CD4-positive, alpha-beta T cell (primary cell): ENCODE data around the gene HDAC4. TPM values are rescaled to one million over a fixed set of nuclear protein-coding genes. Genes with fewer than 3 reads are reported as not detected.

Experiments
- ATAC-seq: fragments of 200-7000 bp; cut with Tn5 transposase; one replicate; pipeline ENCODE4 v1.10.0; 2022; ENCODE audit warnings: mild to moderate bottlenecking; ENCODE audit not compliant: poor library complexity
- CTCF ChIA-PET: fragments of 350-600 bp; sonication (Branson Sonifier 250); formaldehyde crosslinking; loops from one replicate; lab custom pipeline; 2021; ENCODE audit warnings: antibody characterized with exemption, inconsistent platforms; lab: Charles Lee
- POLR2A ChIA-PET: fragments of 350-600 bp; sonication (Branson Sonifier 250); formaldehyde crosslinking; loops from one replicate; lab custom pipeline; 2021; ENCODE audit warnings: antibody characterized with exemption, inconsistent platforms; lab: Charles Lee
- DNase-seq, 14 experiments: peaks; one replicate each; pipeline ENCODE4 v3.0.0-alpha.2; 2013 to 2020; ENCODE audit warnings: mixed read lengths in 2 of 14
- H3K27ac ChIP-seq, 2 donors: one replicate each; pipeline versions ENCODE4 v1.5.1 to v1.7.0; 2013; ENCODE audit warnings: low read length in 2 of 2, low read depth in 1 of 2, mild to moderate bottlenecking in 1 of 2
- H3K27me3 ChIP-seq, 2 experiments: 1 replicate in 1 of 2; 2 replicates in 1 of 2; pipeline versions ENCODE4 v1.6.1 to v1.7.0; 2013; ENCODE audit warnings: low read length in 2 of 2, control low read depth in 1 of 2, mild to moderate bottlenecking in 1 of 2, moderate library complexity in 1 of 2; ENCODE audit not compliant: insufficient read depth in 2 of 2, control insufficient read depth in 1 of 2
- H3K36me3 ChIP-seq: one replicate; pipeline ENCODE4 v1.6.1; 2013; ENCODE audit warnings: low read length, control low read depth; ENCODE audit not compliant: insufficient read depth
- H3K4me1 ChIP-seq: one replicate; pipeline ENCODE4 v1.6.1; 2013; ENCODE audit warnings: low read length, control low read depth; ENCODE audit not compliant: insufficient read depth
- H3K4me3 ChIP-seq: one replicate; pipeline ENCODE4 v1.5.1; 2013; ENCODE audit warnings: mild to moderate bottlenecking, low read length, moderate library complexity
- H3K9me3 ChIP-seq, 2 experiments: 1 replicate in 1 of 2; 2 replicates in 1 of 2; pipeline versions ENCODE4 v1.6.1 to v1.7.0; 2013; ENCODE audit warnings: low read length in 2 of 2, mild to moderate bottlenecking in 2 of 2, control low read depth in 1 of 2, moderate library complexity in 1 of 2; ENCODE audit not compliant: control insufficient read depth in 1 of 2, insufficient read depth in 1 of 2
- H3K27ac Mint-ChIP-seq: one replicate; pipeline ENCODE4 v1.8.0; 2020; ENCODE audit warnings: mixed read lengths
- H3K27me3 Mint-ChIP-seq: one replicate; pipeline ENCODE4 v1.8.0; 2021; ENCODE audit warnings: mixed read lengths
- H3K36me3 Mint-ChIP-seq: one replicate; pipeline ENCODE4 v1.8.0; 2021; ENCODE audit warnings: low read depth, mixed read lengths
- H3K4me1 Mint-ChIP-seq: one replicate; pipeline ENCODE4 v1.8.0; 2021; ENCODE audit warnings: low read depth, mixed read lengths
- H3K4me3 Mint-ChIP-seq: one replicate; pipeline ENCODE4 v1.8.0; 2020; ENCODE audit warnings: mild to moderate bottlenecking, mixed read lengths
- H3K9me3 Mint-ChIP-seq: one replicate; pipeline ENCODE4 v1.8.0; 2020; ENCODE audit warnings: mixed read lengths
- intact Hi-C, 2 experiments: fragments of 100-400 bp; cut with DNase I in 1 of 2; cut with micrococcal nuclease in 1 of 2; formaldehyde crosslinking; loops; one replicate each; pipeline versions ENCODE4 v1.15.1 to v1.9.0; 2023 to 2025; cut with DNase I, micrococcal nuclease
- total RNA-seq, 174 experiments: library from RNA in 2 of 174; stranded (reverse) in 2 of 174; gene quantifications; one replicate each; pipeline ENCODE4 v1.2.3 and lab custom pipeline; 2021 to 2026
- TF ChIP-seq, protein P1 (sequence below): fragments of 200-600 bp; IDR thresholded peaks from one replicate; pipeline ENCODE4 v1.8.0; 2022; ENCODE audit warnings: antibody characterized with exemption, mild to moderate bottlenecking

HDAC4 gene
- total RNA-seq, 2 experiments from 2014 or later = 45.3 to 49.2 TPM

DNA sequence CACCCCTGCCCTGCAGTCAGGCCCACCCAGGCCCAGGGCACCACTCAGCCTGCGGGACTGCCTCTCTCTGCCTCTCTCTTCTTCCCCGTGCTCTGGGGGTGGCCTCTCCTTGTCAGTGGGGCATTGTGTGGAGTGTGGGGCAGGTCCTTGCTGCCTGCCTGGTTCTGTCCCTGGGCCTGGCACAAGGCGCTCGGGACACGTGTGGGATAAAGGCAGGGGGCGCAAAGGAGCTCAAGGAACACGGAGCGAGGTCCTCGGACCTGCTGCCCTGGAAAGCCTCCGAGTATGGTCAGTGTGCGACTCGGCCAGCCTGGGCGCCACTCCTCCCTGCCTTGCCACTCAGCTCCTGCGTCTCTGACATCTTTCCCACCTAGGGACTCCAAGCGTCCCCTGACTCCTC is 262.2 kb downstream of the HDAC4 start:
- H3K4me3 Mint-ChIP-seq = no peak overlapping the region
- H3K27ac Mint-ChIP-seq = no peak overlapping the region
- H3K4me1 Mint-ChIP-seq = no peaks in the 10 kb centered on the region

DNA sequence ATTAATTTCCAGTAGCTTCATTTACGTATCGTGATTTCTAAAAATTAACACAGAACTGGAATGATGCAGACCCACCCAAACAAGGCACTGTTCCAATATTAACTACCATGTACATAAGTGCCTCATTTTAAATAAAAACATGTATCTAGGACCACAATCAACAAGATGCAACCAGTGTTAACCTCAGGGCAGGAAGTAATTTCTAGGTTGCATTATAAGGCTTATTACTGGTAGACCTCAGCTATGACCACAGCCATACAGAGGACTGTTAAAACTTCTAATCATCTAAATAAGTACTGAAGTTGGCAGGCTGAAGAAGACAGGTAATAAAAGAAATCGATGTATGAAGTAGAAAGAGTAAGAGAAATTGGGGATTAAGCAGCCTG is 262.9 kb downstream of the HDAC4 start:
- no peak overlapping the region for H3K27ac ChIP-seq
- H3K36me3 ChIP-seq = peaks cover 96% of the 10 kb centered on the region

More for the DNA sequence above, 262.2 kb downstream of the HDAC4 start:
- H3K36me3 Mint-ChIP-seq = peaks cover 87% of the 10 kb centered on the region
- Histone ChIP-seq H3K27me3 (no peaks in the 10 kb centered on the region), H3K36me3 (peaks cover 98% of the 10 kb centered on the region), H3K27ac (no peak overlapping the region), H3K4me3 (no peak overlapping the region), H3K4me1 (no peaks in the 10 kb centered on the region), H3K9me3 (peaks cover 0 to 6% of the 10 kb centered on the region in 2 experiments)
- POLR2A ChIA-PET = no interaction called here
- ATAC-seq (no peak), DNase-seq (no peak)
- TF ChIP-seq, protein P1, sequence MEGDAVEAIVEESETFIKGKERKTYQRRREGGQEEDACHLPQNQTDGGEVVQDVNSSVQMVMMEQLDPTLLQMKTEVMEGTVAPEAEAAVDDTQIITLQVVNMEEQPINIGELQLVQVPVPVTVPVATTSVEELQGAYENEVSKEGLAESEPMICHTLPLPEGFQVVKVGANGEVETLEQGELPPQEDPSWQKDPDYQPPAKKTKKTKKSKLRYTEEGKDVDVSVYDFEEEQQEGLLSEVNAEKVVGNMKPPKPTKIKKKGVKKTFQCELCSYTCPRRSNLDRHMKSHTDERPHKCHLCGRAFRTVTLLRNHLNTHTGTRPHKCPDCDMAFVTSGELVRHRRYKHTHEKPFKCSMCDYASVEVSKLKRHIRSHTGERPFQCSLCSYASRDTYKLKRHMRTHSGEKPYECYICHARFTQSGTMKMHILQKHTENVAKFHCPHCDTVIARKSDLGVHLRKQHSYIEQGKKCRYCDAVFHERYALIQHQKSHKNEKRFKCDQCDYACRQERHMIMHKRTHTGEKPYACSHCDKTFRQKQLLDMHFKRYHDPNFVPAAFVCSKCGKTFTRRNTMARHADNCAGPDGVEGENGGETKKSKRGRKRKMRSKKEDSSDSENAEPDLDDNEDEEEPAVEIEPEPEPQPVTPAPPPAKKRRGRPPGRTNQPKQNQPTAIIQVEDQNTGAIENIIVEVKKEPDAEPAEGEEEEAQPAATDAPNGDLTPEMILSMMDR = no peak
- H3K9me3 Mint-ChIP-seq = no peaks in the 10 kb centered on the region
- H3K27me3 Mint-ChIP-seq = no peaks in the 10 kb centered on the region
- CTCF ChIA-PET = no interaction called here
- intact Hi-C loops = no loop called here

DNA sequence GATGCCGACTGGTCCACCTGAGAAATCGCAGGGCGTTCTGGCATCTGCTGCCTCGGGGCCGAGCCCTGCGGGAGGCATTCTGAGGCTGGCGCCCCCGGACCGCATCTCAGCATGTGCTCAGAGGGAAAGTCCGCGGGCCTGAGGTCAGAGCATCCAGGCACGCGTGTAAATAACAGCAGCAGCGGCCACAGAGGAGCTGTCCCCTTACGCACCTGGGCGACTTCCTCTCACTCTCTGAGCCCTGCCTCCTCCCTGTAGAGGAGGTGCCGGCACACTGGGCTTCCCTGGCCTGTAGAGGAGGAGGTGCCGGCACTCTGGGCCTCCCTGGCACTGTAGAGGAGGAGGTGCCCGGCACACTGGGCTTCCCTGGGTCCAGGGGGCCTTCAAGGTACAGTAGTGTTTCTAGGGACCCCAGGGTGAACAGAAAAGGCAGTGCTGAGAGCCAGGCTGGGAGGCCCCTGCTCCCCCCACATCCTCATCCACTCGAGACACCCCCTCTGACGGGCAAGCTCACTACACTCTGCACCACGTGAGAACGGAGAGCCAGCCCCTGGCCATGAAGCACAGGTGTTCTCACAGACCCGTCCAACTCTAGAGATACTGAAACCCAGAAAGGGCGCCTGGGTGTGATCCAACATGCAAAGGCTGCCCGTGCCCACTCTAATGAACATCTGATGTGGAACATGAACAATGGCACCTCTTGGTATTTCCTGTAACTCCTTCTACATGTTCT is 263.5 kb downstream of the HDAC4 start:
- TF ChIP-seq, protein P1 = no peak
- no peaks in the 10 kb centered on the region for H3K9me3 Mint-ChIP-seq
- Histone ChIP-seq H3K27ac (no peak overlapping the region), H3K27me3 (no peaks in the 10 kb centered on the region), H3K36me3 (peaks cover 96% of the 10 kb centered on the region), H3K9me3 (peaks cover 0 to 6% of the 10 kb centered on the region in 2 experiments), H3K4me1 (no peaks in the 10 kb centered on the region), H3K4me3 (no peak overlapping the region)
- H3K27ac Mint-ChIP-seq = no peak overlapping the region
- H3K27me3 Mint-ChIP-seq = no peaks in the 10 kb centered on the region
- CTCF ChIA-PET = no interaction called here
- DNase-seq = peak in 1 of 14 experiments; percentile 33
- intact Hi-C loops = no loop called here
- no peaks in the 10 kb centered on the region for H3K4me1 Mint-ChIP-seq
- no peak for ATAC-seq
- peaks cover 89% of the 10 kb centered on the region for H3K36me3 Mint-ChIP-seq
- H3K4me3 Mint-ChIP-seq = no peak overlapping the region
- POLR2A ChIA-PET = no interaction called here

More for the DNA sequence above, 262.9 kb downstream of the HDAC4 start:
- CTCF ChIA-PET = no interaction called here
- Mint-ChIP-seq H3K36me3 (peaks cover 87% of the 10 kb centered on the region), H3K27ac (no peak overlapping the region), H3K9me3 (no peaks in the 10 kb centered on the region), H3K4me3 (no peak overlapping the region), H3K4me1 (no peaks in the 10 kb centered on the region), H3K27me3 (no peaks in the 10 kb centered on the region)
- intact Hi-C loops = no loop called here
- H3K4me1 ChIP-seq = no peaks in the 10 kb centered on the region
- peak in 1 of 14 experiments; percentile 45 for DNase-seq
- ATAC-seq = no peak
- TF ChIP-seq, protein P1 = no peak
- peaks cover 0 to 6% of the 10 kb centered on the region in 2 experiments for H3K9me3 ChIP-seq
- H3K27me3 ChIP-seq = no peaks in the 10 kb centered on the region
- no peak overlapping the region for H3K4me3 ChIP-seq
- POLR2A ChIA-PET = no interaction called here
